HG02798 (cell line): ENCODE measurements around the gene MICALL2.

Experiments
- ATAC-seq: cut with Tn5 transposase; IDR thresholded peaks from one replicate; pipeline ENCODE4 v1.9.1; 2021; ENCODE audit warnings: mild to moderate bottlenecking; ENCODE audit not compliant: unreplicated experiment, poor library complexity

Gene MICALL2

DNA sequence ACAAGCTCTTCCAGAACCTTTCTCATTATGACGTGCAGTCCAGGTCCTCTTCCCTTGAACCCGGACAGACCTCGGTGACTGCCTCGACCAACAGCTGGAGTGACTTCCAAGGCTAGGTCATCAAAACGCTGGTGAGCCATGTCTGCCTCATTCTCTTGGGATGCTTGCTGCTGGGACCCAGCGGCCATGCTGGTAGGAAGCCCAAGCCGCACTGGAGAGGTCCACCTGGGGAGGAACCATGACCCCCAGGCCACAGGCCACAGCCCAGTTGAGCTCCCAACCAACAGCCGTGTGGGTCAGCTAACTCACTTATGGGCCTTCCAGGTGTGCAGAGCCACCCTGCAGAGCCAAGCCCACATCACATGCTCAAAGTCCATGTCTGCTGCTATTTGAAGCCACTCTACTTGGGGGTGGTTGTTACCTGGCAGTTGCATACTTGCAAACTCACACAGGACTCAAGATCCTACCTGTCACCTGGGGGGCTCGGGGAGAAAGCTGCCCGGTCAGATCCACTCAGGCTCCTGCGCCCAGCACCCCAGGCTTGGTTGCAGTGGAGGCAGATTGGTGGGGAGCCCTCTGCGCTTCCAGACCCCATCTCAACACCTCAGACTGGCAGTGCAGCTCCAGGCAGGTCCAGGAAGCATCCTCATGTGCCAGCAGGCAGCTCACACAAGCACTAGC lies 57.0 kb downstream of the MICALL2 start:
- ATAC-seq = no peak

GRCh38 chr7:1401011-1401410 lies 58.3 kb downstream of the MICALL2 start:
- ATAC-seq = no peak

DNA sequence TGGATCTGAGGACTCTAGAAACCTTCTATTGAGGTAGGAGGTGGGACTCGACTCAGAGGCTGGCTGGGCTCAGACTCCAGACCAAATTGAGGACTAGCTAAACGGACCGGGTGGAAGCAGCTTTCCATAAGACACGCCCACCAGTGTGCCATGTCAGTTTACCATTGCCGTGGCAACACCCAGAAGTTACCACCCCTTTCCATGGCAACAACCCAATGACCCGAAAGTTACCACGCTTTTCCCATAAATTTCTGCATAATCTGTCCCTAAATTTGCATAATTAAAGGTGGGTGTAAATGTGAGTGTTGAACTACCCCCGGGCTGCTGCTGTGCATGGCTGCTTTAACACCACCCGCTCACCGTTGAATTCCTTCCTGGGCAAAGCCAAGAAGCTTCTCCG lies 58.9 kb downstream of the MICALL2 start:
- no peak for ATAC-seq

DNA sequence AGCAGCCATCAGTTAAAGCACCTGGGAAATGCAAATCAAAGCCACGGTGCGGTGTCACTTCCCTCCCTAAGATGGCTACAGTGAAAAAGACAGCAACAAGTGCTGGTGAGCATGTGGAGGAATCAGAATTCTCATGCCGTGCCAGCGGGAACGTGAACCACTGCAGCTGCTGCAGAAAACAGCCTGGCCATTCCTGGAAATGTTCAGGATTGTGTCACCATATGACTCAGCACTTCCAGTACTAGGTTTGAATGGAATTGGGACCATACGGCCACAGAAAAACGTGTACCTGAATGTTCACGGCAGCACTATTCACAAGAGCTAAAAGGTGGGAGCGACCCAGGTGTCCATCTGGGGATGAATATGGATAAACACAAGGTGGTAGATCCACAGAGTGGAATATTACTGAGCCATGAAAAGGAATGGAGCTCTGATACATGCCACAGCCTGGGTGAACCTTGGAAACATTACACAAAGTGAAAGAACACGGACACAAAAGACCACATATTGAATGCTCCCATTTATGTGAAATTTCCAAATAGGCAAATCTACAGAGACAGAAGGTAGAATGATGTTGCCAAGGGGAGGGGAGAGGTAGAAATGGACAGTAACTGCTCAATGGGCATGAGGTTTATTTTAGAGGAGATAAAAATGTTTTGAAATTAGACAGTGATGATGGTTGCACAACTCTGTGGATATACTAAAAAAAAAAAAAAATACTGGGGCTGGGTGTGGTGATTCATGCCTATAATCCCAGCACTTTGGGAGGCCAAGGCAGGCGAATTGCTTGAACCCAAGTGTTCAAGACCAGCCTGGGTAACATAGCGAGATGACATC lies 61.6 kb downstream of the MICALL2 start:
- no peak for ATAC-seq

- no peak for ATAC-seq
These were observed 63.1 kb downstream of the MICALL2 start for GRCh38 chr7:1396195-1396594.

DNA sequence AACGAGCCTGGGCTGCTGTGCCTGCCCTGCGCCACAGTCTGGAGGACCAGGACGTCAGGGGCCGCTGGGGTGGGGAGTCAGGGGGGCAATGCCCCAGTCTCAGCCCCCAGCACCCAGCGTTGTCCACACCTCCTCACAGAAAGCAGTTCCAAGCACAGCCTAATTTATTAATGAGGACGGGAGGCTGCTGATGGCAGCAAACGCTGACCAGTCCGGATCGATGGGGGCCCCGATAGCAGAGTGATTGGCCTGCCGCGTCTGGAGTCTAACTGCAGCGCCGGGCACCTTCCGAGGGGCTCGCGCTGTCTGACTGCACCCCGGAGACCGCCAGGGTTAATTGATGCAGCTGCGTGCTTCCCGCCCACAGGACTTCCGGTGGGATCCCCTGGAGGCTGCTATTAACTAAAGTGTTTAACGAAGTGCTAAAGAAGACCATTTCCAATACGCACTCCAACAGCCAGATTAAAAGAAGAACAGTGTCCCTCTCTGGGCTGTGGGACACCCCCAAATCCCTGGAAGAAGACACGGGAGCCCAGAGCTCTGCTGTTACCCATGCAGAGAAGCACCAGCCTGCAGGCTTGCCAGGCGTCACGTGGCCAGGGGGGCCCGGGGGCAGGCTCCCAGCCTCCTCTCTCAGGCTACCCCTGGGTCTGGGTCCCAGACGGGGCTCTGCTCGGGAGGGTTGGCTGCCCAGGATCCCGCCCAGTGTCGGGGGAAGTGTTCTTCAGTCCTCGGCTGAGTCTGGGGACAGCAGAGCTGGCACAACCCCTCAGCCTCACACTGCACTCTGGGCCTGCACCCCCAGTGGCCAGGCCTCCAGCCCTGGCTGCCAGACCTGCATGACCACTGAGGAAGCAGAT lies 63.8 kb downstream of the MICALL2 start:
- ATAC-seq = no peak

DNA sequence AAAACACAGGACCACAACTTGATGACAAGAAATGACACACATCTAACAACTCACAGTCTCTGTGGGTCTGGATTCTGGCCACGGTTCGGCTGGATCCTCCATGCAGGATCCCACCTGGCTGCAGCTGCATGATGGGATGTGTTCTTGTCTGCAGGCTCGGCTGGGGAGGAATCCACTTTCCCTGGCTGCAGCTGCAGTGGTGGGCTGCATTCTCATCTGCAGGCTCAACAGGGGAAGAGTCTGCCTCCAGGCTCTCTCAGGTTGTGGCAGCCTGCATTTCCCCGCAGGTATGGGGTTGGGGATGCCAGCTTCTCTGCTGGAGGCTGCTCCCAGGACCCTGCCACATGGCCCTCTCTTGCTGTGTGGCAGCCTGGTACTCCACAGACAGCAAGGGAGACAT lies 64.9 kb downstream of the MICALL2 start:
- no peak for ATAC-seq

DNA sequence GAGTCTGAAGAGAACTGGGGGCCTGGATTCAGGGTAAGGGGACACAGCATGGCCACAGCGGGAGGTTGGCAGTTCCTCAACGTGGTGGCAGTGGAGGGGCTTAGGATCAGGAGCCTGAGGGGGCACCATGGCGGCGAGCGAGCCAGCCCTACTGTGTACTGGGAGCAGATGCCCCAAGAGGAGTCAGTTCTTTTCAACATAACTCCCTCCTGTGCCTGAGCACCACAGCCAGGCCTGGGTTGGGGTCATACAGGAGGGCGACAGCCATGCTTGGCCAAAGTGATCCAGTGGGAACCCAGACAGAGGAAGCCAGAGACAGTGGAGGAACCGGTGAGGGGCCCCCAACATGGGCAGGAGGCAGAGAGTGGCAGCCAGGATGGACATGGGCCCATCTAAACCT lies 65.8 kb downstream of the MICALL2 start:
- ATAC-seq = no peak

- ATAC-seq = no peak
These were observed 66.7 kb downstream of the MICALL2 start for GRCh38 chr7:1392556-1392955.

GRCh38 chr7:1391449-1391848 lies 67.8 kb downstream of the MICALL2 start:
- ATAC-seq = no peak

GRCh38 chr7:1388703-1389335 lies 70.5 kb downstream of the MICALL2 start:
- ATAC-seq = no peak

GRCh38 chr7:1388021-1388702 lies 71.1 kb downstream of the MICALL2 start:
- no peak for ATAC-seq

- no peak for ATAC-seq
These were observed 72.0 kb downstream of the MICALL2 start for GRCh38 chr7:1387261-1387660.

GRCh38 chr7:1386623-1387220 lies 72.5 kb downstream of the MICALL2 start:
- ATAC-seq = no peak

GRCh38 chr7:1385809-1386622 lies 73.3 kb downstream of the MICALL2 start:
- ATAC-seq = no peak

DNA sequence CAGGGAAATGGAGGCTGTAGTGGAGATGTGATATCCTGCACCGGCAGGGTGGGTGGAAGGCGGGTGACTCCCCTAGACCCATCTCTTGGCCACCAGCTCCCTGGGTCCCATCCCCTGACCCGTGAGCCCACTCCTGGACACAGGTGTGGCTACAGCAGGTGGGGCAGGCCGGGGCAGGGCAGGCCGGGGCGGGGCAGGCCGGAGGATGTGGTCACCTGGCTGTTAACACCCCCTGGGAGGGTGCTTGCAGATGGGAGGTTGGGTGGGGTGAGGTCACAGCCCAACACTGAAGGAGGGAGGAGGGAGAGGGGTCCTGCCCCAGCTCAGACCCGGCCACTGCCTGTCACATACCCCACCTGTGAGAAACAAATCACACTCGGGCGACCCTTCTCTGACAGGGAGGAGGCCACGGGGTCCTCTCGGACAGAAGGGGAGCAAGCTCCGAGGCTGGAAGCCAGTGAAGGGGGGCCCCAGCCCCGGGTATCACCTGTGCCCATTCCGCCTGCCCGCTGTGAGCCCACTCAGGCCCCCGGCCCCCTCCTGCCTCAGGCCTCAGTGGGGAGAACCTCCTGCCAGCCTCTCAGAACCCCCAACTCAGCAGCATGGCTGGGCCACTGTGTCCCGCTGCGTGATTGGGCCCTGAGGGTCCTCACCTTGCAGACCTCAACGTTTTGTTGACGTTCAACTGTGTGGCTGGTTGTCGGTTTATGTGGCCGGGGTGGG lies 74.0 kb downstream of the MICALL2 start:
- no peak for ATAC-seq
